HUDEP-2 (cell line): Measurements from ENCODE around the gene PODN.
A peak's percentile ranks its signal among the peaks of the same experiment; 100 is the strongest.

ENCODE experiments used
- DNase-seq, 76 experiments: peaks; one replicate each; lab custom pipeline; 2025; ENCODE audit not compliant: unreplicated experiment in 76 of 76; lab: John Stamatoyannopoulos, UW

PODN gene

DNA sequence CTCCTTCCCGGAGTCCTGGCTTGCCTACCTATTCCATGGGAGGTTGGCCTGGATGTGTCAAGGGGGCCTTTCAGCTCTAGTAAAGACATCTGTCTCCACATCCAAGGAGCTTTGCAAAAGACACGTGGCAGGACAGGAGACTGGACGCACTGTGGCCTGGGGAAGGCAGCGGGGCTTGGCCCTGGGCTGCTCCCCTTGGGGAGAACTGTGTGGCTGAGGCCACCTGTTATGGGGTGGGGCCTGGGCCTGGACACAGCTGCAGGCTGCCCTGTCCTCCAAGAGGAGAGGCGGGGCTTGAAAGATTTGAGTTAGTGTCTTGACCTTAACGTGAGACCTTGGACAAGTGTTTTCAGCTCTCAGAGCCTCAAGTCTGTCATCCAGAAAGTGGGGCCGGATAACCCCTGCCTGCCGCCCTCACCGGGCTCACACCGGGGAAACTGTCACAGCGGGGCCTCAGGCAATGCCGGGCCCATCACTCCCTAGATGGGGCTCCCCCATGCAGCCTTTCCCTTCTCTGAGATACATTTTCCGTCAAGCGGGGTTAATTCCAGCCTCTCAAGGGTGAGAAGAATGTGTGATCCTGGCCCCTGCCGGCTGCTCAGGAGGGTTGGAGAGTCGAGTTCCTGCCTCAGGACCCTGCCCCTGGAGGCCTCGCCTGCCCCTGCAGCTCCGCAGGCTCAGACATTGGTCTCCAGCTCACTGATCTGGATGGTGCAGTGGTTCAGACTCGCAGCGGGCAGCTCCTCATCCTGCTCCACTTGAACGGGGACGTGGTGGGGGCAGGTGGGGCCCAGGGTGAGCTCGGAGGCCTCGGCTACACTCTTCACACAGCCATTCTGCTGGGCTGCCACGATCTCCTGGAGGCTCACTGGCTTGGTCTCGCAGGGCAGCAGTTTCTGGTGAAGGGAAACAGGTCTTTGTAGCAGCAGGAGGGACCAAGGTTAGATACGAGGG lies 25.6 kb downstream of the PODN start:
- DNase-seq: no peak

DNA sequence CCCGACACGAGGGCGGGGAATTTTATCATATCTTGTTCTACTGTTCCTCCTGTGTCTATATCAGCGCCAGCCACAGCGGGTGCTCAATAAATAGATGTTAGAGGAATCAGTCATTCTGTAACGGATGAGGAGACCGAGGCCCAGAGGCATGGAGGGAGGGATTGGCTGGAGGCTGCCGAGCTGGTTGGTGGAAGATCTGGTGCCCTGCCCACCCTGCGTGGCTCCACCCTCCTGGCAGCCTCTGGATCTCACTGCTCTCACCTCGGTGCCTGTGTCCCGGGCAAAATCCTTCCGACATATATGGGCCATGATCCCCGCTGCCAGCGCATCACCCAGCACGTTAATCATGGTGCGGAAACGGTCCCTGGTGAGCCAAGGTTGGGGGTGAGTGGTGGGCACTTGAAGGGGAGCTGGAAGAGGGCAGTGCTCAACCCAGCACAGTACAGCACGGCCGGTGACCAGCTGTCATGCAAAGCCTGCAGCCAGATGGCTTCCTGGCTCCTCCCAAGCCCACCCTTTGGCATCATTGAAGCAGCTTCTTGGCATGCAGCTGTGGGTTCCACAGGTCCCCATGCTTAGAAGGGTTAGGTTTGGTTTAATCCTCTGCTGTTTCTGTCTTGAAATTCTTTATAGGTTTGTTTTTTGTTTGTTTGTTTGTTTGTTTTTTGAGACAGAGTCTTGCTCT lies 26.7 kb downstream of the PODN start:
- peak in 1 of 76 experiments; percentile 9 for DNase-seq

DNA sequence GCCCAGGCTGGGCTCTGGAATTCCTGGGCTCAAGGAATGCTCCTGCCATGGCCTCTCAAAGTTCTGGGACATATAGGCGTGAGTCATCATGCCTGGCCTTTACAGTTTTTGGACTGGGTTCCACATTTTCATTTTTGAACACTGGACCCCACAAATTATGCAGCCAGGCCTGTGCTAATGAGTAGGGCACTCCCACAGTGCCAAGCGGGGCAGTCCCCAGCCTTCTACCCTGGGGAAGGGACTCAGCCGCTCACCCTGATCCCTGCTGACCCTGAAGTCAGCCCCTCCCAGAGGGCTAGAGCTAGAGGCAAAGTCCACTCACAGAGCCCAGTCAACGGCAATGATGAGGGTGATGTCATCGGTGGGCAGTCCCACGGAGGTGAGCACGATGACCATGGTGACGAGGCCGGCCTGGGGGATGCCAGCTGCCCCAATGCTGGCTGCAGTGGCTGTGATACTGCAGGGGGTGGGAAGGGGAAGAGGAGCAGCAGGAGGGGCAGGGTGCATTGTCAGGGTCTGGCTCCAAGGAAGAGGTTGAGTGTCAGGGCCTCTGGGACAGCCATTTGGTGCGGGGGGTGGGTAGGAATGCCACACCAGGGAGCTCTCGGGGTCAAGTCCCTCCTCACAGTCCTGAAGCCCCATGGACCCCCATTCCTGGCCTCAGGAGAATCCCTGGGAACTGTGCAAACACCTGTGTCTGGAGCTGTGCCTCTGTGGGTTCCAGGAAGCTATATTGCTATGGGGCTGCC lies 27.6 kb downstream of the PODN start:
- DNase-seq: no peak

DNA sequence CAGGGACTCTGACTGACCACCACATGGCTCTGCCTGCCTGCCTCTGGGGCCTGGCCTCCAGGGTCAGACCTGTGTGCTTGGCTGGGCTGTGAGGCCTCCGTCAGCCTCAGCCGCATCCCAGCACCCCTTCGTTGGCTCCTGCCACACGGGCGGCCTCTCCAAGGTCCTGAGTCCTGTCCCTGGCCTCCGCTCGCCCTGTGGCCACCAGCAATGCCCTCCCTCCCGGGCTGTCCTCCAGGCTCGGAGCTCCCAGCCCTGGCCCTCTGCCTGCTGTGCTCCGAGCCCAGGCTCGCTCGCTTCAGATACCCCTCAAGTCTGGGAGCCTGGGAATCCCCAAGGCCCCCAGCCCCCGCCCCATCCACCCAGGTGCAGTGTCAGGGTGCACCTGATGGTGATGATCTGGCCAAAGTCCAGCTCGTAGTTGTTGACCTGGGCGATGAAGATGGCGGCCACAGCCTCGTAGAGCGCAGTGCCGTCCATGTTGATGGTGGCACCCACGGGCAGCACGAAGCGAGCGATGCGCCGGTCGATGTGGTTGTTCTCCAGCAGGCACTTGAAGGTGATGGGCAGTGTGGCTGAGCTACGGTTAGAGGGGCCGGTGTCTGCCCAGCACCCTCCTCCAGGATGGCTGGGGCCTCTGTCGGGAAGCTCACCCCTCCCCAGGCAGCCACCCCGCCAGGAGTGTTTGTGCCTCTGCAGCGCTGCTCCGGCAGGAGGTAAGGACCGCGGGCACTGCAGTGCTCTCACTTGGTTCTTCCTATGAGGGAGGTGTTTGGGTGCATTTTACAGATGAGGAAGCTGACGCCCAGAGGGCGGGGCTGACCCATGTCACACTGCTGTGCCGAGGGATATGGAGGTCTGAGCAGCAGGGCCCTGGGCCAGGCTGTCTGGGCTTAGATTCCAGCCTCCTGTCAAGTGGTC lies 28.5 kb downstream of the PODN start:
- DNase-seq: no peak

DNA sequence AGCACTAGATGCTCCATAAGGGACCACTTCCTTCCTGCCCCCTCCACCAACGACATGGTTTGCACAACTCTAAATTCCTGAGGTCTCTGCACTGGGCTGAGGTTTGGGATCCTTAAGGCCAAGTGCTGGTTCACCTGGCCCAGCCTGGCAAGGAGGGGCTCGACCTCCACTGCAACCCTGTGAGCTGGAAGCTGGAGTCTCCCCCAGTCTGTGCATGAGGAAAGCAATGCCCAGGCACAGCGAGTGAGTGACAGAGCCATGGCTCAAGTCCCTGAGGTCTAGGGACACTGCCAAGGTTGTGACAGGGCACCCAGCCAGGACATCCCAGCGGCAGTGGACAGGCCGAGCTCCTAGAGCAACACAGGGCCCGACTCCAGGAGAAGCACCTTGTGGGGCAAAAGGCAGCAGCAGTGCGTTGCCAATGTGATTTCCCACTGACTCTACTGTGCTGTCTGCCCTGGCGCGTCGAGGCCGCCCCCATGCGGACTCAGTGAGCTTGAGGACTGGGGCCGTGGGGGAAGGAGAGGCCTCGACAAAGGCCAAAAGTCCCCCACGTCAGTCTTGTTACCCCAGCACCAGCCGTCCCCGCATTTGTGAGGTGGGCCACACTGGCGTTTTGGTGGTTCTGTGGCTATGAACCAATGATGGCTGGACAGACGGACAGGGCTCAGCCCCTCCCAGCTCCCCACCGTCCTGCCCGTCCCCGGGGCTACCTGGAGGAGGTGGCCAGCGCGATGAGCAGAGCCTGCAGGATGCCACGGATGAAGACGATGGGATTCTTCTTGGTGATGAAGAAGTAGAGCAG lies 30.0 kb downstream of the PODN start:
- DNase-seq: no peak

DNA sequence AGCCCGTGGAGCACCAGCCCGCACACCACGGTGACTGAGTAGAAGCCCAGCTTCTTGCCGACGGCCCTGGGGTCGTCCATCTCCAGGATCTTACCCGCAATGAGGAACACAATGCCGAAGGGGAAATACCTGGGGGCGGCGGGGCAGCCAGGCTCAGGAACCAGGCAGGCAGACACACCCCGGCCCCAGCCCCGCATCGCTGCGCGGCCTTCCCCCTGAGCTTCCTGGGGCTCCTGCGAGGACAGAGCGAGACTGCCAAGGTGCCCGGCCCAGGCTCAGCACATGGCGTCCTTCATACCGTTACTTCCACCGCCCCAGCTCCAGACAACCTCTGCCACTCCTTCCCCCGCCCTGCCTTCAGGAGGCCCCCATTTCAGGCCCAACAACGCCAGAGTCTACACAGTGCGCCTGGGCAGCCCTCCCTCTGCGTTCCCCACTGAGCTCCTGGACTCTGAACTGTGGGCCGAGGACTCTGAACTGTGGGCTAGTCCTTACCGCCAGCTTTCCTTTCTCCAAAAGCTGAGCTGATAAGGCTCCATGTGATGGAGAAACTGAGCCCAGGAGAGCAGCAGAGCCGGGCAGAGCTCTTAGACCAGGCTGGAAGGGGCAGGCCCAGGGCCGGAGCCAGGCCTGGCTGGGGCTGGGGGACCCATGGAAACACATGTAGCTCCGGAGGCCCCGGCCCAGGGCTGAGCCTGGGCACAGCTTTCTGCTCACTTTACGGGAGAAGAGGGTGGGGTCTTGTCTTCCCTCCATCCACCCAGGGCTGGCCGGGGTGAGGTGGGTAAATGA lies 30.8 kb downstream of the PODN start:
- no peak for DNase-seq

DNA sequence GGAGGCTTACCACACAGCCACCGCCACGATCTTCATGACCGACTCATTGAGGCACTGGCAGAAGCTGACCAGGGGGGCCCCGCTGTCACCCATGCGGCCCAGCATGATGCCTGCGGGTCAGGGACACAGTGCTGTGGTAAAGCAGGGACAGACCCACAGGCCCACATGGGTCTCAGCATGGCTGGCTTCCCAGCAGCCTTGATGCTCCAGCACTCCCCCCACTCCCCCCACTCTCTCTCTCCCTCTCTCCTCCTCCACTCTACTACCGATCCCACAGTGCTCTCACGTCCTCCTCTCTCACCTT lies 31.4 kb downstream of the PODN start:
- no peak for DNase-seq

DNA sequence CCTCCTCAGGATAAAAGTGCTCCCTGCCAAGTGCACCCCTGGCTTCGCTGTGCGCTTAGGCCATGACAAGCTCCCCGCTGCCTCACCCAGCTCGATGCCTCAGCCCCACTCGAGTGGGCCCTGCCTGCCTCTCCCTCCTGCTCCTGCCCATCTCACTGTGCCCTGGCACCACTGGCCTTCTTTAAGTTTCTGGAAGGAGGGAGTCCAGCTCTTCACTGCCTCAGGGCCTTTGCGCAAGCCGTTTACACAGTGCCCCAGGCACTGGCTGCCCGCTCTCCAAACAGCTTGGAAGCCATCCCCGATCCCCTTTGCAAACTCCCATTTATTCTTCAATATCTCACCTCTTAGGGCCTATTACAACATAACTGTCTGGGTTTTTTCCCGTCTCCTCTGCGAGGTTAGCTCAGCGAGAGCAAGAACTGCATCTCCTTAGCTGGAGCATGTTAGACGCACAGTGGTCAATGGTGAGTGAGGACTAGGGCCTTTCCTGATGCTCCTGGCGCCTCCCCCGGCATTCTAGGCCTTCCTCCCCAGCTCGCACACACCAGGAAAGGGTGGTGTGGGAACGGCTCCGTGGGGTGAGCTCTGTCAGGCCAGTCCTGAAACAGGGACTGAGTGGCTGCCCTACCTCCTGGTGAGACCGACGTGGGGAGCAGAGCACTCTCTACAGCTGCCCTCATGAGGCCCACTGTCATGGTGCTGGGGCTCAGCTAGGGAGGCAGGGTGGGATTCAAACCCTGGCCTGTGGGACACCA lies 31.9 kb downstream of the PODN start:
- no peak for DNase-seq

DNA sequence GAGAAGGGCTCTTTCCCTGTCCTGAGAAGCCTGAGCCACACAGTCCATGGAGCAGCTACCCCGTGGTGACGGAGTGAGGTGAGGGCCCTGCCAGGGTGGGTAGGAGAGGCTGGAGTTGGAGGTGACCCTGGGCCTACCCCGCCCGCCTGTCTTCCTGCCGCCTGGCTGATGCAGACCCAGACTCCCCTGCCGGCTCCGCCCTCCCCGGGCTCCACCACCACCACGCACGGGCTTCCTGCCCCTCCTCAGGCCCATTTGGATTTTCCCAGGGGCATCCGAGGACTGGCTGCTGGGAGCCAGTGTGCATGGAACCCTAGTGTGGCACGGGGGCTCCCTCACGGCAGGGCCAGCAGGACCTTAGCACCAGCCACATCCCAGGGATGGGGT lies 32.5 kb downstream of the PODN start:
- no peak for DNase-seq

DNA sequence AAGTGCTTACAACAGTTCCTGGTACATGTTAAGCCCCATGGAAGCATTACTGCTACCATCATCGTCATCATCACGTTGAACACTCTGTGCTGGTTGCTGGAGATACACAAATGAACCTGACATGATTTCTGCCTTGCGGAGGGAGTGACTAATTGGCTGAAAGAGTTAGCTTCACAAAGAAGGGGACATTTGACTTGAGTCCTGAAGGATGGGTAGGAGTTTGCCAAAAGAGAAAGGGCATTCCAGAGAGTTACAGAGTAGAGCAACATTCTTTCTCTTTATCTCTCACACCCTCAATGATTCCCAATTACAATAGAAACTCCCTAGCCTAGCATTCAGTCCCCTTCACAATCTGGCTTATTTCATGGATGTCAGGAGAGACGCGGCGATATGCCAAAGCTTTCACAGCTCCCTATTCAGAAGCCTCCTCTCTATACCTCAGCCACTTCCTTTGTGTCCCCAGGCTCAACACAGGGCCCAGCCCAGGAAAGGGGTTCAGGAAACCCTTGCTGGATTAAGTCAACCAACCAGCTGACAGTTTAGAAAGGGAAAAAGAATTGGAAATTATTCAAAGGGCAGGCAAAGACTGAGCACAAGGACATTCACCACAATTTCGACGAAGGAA lies 42.4 kb downstream of the PODN start:
- no peak for DNase-seq

DNA sequence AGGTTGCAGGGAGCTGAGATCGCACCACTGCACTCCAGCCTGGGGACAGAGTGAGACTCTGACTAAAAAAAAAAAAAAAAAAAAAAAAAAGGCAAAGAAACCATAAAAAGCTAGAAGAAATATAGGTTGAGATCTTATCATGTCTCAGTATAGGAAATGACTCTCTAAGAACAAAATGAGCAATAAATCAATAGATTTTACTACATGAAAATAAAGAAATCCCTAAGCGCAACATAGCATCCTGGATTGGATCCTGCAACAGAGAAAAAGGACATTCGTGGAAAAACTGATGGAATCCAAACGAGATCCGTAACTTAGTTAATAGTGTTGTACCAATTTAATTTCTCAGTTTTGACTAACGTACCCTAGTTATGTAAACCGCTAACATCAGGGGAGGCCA lies 45.1 kb downstream of the PODN start:
- DNase-seq: no peak

DNA sequence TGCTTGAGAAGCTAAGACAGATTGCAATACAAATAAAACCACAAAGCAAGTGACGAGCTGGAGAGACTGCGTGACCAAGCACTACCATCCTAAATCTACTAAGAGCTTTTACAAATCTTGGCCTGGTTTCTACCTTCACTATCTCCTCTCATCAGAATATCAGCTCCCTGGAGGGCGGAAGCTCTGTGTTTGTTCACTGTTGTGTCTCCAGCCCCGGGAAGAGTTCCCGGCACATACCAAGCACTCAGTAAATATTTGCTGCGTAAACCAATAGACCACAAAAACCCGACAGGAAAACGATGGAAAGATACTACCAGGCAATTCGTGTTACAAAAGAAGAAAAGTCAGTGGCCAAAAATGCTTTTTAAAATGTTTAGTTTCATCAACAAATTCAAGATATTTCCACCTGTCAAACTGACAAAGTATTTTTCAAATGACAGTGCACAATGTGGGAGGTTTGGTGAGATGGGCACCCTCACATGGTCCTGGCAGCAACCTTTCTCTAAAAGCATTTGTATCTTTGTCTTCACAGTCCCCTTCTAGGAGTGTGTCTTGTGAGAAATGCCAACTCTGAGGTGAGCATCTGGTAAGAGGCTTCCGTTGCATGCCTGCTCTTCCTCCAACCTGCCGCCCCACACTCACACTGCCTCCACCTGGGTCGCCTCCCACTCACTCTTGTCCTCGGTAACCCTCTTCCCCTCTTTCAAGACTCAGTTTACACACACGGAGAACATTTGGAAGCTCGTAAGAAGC lies 45.7 kb downstream of the PODN start:
- DNase-seq: no peak

DNA sequence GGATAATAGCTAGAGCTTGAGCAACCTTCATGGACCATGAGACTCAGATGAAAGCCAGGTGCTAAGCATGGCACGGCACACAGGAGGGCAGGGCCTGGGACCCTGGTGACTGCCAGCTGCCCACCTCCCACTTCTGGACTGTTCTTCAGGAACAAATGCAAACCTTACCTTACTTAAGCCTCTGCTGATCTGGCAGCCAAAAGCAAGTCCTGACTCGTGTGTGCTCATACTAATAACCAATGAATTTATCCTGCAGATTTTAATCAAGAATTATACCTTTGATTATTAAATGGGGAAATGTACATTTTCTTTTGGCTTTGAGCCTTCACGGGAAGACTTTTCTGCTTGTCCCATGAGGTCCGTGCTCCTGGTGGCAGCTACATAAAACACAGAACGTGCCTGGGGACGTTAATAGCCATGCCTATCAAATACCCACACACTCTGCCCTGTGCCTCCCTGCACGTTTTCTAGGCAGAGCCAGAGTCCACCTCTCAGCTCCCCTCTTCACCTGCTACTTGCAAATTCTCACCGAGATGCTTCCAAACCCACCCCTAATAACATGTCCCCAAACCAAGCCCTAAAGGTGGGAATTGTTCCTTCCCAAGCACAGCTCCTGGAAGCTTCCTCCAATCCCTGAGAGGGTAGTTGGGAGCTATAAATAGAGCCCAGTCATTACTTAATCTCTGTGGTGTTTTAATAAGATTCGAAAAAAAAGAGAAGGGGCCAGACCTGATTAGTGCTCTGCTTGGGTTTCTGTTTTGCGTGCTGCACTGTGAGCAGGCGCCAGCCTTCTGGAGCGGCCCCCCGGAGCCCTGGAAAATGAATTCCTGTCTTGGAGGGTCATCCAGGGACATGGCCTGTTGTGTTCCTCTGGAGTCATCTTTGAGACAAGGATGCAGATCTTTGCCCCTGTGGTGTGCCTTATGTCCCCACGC lies 46.9 kb downstream of the PODN start:
- DNase-seq: no peak

DNA sequence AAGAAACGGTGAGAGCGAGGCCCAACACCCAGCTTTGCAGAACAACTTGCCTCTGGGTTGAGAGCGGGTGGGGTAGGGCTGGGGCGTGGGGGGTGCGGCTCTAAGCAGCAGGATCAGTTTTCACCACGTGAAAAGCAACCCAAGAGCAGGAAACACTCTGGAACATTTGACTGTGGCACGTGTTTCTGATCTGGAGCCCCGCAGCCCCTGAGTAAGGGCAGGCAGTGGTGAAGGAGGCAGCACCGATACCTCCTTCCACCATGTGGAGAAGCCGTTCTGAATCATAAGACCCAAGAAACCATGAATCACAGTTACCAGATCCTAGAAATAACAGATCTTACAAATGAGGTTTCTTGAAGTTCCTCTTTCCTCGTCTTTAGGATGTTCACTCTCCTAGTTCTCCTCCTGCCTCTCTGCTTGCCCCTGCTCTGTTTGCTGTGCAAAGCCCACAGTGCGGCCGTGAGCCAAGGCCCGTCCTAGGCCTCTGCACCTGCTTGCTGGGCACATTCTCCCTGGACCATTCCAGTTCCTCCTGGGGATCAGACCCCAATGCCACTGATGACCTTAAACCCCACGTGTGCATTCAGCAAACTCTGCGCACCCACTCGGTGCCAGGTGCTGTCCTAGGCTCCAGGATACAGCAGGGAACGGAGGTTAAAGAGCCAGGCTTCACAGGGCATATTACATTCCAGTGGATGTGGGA lies 48.5 kb downstream of the PODN start:
- DNase-seq: no peak

DNA sequence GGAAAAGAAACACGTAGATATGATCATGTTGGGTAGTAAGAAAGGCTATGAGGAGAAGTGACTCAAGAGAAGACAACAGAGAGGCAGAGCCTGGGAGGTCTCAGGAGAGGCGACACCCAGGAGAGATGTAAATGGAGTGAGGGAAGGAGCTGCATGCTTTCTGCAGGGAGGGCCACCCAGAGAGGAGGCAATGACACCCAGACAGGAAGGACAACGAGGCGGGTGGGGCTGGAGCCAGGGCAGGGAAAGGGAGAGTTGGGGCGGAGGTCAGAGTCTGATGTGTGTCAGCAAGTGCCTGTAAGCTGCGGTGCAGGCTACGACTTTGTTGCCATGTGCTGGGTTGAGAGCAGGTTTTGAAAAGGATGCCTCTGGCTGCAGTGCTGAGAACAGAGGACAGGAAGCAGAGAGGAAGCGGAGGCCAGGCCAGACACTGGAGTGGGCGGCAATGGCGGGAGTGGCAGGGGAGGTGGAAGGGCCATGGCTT lies 49.1 kb downstream of the PODN start:
- DNase-seq: no peak
